ENCODE measurements around the gene MOV10. TPM values are rescaled to one million over a fixed set of nuclear protein-coding genes. Genes with fewer than 3 reads are reported as not detected.

The MOV10 gene
- polyA plus RNA-seq, 1 of the 3 experiments (the other 2 are of a cell fraction) = 87.4 TPM

- no peak overlapping the region for H3K27ac ChIP-seq (ENCODE audit: low read depth in 2 of 2, low read length in 1 of 2)
- H3K9ac ChIP-seq = no peak overlapping the region
- H3K9me2 ChIP-seq = no peaks in the 10 kb centered on the region
- H3K27me3 ChIP-seq (ENCODE audit: insufficient read depth) = no peaks in the 10 kb centered on the region
- peaks cover 20 to 29% of the 10 kb centered on the region in 2 experiments for H3K36me3 ChIP-seq (replicated peaks in 1 of 2; ENCODE audit: control insufficient read depth in 1 of 2, insufficient read depth in 2 of 2, low read length in 1 of 2)
- H3K79me2 ChIP-seq (ENCODE audit: insufficient read depth) = peaks cover 18% of the 10 kb centered on the region
- no peaks in the 10 kb centered on the region; a peak in 1 of 4 replicates for H3K4me1 ChIP-seq (ENCODE audit: control insufficient read depth in 1 of 2, insufficient read depth in 2 of 2, low read depth in 1 of 2, low read length in 1 of 2)
- DNase-seq = peak; percentile 2
- TF ChIP-seq GABPA (IDR thresholded peaks at IDR 0.05; ENCODE audit: low read depth) (no peak), JUND (IDR thresholded peaks at IDR 0.05) (no peak), FOXM1 (IDR thresholded peaks at IDR 0.05; ENCODE audit: low read depth) (no peak), YY1 (IDR thresholded peaks at IDR 0.05; ENCODE audit: low read depth) (no peak), TCF12 (IDR thresholded peaks at IDR 0.05) (no peak), MEF2A (IDR thresholded peaks at IDR 0.05; ENCODE audit: borderline replicate concordance, low read depth) (no peak), FOXJ3 (CRISPR knock-in tag; IDR thresholded peaks at IDR 0.05) (no peak), PBX3 (IDR thresholded peaks at IDR 0.05) (no peak), MAX (IDR thresholded peaks at IDR 0.05; ENCODE audit: low read depth) (no peak), MXI1 (IDR thresholded peaks at IDR 0.05; ENCODE audit: low read depth, low read length) (no peak), IRF3 (IDR thresholded peaks at IDR 0.05; ENCODE audit: low read depth, low read length) (no peak), ELF1 (IDR thresholded peaks at IDR 0.05) (no peak), NRF1 (IDR thresholded peaks at IDR 0.05; ENCODE audit: low read depth, low read length) (no peak), EZH2phosphoT487 (IDR thresholded peaks at IDR 0.05; ENCODE audit: borderline replicate concordance, low read depth) (no peak)
- 99% methylated on average over 7 of the region's 11 CpGs for WGBS (ENCODE audit: low lambda C conversion rate)
- peaks cover 19% of the 10 kb centered on the region for H4K20me1 ChIP-seq (ENCODE audit: insufficient read depth)
- H3K4me3 ChIP-seq (ENCODE audit: low read depth in 2 of 2, low read length in 1 of 2) = no peak overlapping the region
- no peaks in the 10 kb centered on the region for H3K9me3 ChIP-seq
- POLR2A ChIA-PET = interaction anchor here (1.2 kb wide), 1 partner anchor 14 kb away, joined by 3 read pairs; no protein-coding TSS in a partner anchor
- H2AFZ ChIP-seq (ENCODE audit: low read depth) = no peak overlapping the region
- CTCF ChIA-PET = interaction anchor here (1.0 to 1.4 kb wide), 3 partner anchors 16 to 36 kb away, joined by 3 read pairs; partner anchors contain the start of gene MOV10
- no peaks in the 10 kb centered on the region for H3F3A ChIP-seq (replicated peaks; ENCODE audit: insufficient read depth)
- H3K4me2 ChIP-seq = no peak overlapping the region
Measured at GRCh38 chr1:112689842-112690237, 15.4 kb downstream of the MOV10 start.

GRCh38 chr1:112692681-112693080 lies 18.2 kb downstream of the MOV10 start:
- Histone ChIP-seq H3K36me3 (replicated peaks in 1 of 2; ENCODE audit: control insufficient read depth in 1 of 2, insufficient read depth in 2 of 2, low read length in 1 of 2) (peaks cover 20 to 42% of the 10 kb centered on the region in 2 experiments), H3K27me3 (ENCODE audit: insufficient read depth) (no peaks in the 10 kb centered on the region), H3K79me2 (ENCODE audit: insufficient read depth) (peaks cover 3% of the 10 kb centered on the region; the same call in 1 of the 2 replicates), H3K9me3 (no peaks in the 10 kb centered on the region), H3K4me2 (no peak overlapping the region), H3K4me3 (ENCODE audit: low read depth in 2 of 2, low read length in 1 of 2) (no peak overlapping the region), H3F3A (replicated peaks; ENCODE audit: insufficient read depth) (peaks cover 6% of the 10 kb centered on the region), H3K4me1 (ENCODE audit: control insufficient read depth in 1 of 2, insufficient read depth in 2 of 2, low read depth in 1 of 2, low read length in 1 of 2) (no peaks in the 10 kb centered on the region), H2AFZ (ENCODE audit: low read depth) (no peak overlapping the region), H3K9ac (no peak overlapping the region), H3K9me2 (no peaks in the 10 kb centered on the region), H3K27ac (ENCODE audit: low read depth in 2 of 2, low read length in 1 of 2) (no peak overlapping the region), H4K20me1 (ENCODE audit: insufficient read depth) (peaks cover 2% of the 10 kb centered on the region; the same call in 1 of the 2 replicates)
- ChIA-PET POLR2A (no interaction called here), CTCF (interaction anchor here (0.7 kb wide), 1 partner anchor 23 kb away, joined by 3 read pairs; no protein-coding TSS in a partner anchor)
- 89% methylated on average over 1 of the region's 5 CpGs for WGBS (ENCODE audit: low lambda C conversion rate)
- no peak for DNase-seq
- TF ChIP-seq MEF2A (IDR thresholded peaks at IDR 0.05; ENCODE audit: borderline replicate concordance, low read depth) (no peak), RCOR1 (IDR thresholded peaks at IDR 0.05; ENCODE audit: low read length) (no peak), SMC3 (IDR thresholded peaks at IDR 0.05; ENCODE audit: low read depth, low read length) (no peak), MXI1 (IDR thresholded peaks at IDR 0.05; ENCODE audit: low read depth, low read length) (no peak), JUND (IDR thresholded peaks at IDR 0.05) (no peak), USF1 (IDR thresholded peaks at IDR 0.05; ENCODE audit: borderline replicate concordance, low read depth) (no peak), RFX5 (IDR thresholded peaks at IDR 0.05; ENCODE audit: low read length) (no peak), EP300 (IDR thresholded peaks at IDR 0.05; ENCODE audit: borderline replicate concordance in 1 of 2, low read depth in 1 of 2, low read length in 1 of 2) (no peak), TAF1 (IDR thresholded peaks at IDR 0.05; ENCODE audit: borderline replicate concordance, low read depth, low read length) (no peak), CTCF (IDR thresholded peaks at IDR 0.05) (no peak), ELF1 (IDR thresholded peaks at IDR 0.05) (no peak), FOXM1 (IDR thresholded peaks at IDR 0.05; ENCODE audit: low read depth) (no peak), RAD21 (IDR thresholded peaks at IDR 0.05; ENCODE audit: low read length) (no peak), GABPA (IDR thresholded peaks at IDR 0.05; ENCODE audit: low read depth) (no peak), MAX (IDR thresholded peaks at IDR 0.05; ENCODE audit: low read depth) (no peak), SIN3A (IDR thresholded peaks at IDR 0.05; ENCODE audit: borderline replicate concordance, low read depth, low read length) (no peak)
